GM20000 (cell line): ENCODE data around the gene KCND1.

Experiments used
- DNase-seq: peaks from one replicate; pipeline ENCODE4 v3.0.0; 2012; ENCODE audit warnings: low spot score
- CTCF ChIP-seq: IDR thresholded peaks from 2 replicates; pipeline ENCODE4 v1.5.1; 2012; ENCODE audit warnings: mild to moderate bottlenecking, control low read depth; ENCODE audit errors: extremely low read depth, missing control alignments

KCND1 gene

GRCh38 chrX:48975041-48975440 lies 3.4 kb upstream of the KCND1 start:
- DNase-seq, result no peak

GRCh38 chrX:48974574-48974973 lies 2.9 kb upstream of the KCND1 start:
- no peak for TF ChIP-seq CTCF
- no peak for DNase-seq

More at GRCh38 chrX:48975041-48975440, 3.4 kb upstream of the KCND1 start:
- no peak for TF ChIP-seq CTCF

GRCh38 chrX:48974033-48974432 lies 2.4 kb upstream of the KCND1 start:
- no peak for TF ChIP-seq CTCF

GRCh38 chrX:48972220-48973164 lies 848 bp upstream of the KCND1 start:
- peak; percentile 32 for TF ChIP-seq CTCF
- peak; percentile 54 for DNase-seq

More at GRCh38 chrX:48974033-48974432, 2.4 kb upstream of the KCND1 start:
- no peak for DNase-seq

- DNase-seq, result no peak
- TF ChIP-seq CTCF, result no peak
Observed at GRCh38 chrX:48969471-48969870, 2.2 kb downstream of the KCND1 start.

GRCh38 chrX:48968377-48968776 lies 3.3 kb downstream of the KCND1 start:
- no peak for TF ChIP-seq CTCF
- DNase-seq, result no peak

GRCh38 chrX:48966796-48967579 lies 4.7 kb downstream of the KCND1 start:
- no peak for DNase-seq

More at GRCh38 chrX:48966796-48967579, 4.7 kb downstream of the KCND1 start:
- no peak for TF ChIP-seq CTCF
